OCI-M1 (cell line): ENCODE data around the gene SERPINB5.
A peak's percentile ranks its signal among the peaks of the same experiment; 100 is the strongest.
"Not testable (repeated sequence)": the region's sequence is repeated elsewhere in the genome, so short reads cannot be mapped to it uniquely, and the experiment has no call there.

Experiments
- DNase-seq: peaks from one replicate; lab custom pipeline; 2025; lab: John Stamatoyannopoulos, UW

SERPINB5 gene

GRCh38 chr18:63476668-63477067 is at the start of gene SERPINB5:
SERPINB5 (plus strand) TSS chr18:63476958; CDS start chr18:63484429, 7,471 bp downstream.
- DNase-seq: no peak

GRCh38 chr18:63427558-63427957 is 49.2 kb upstream of the SERPINB5 start:
- DNase-seq: peak; percentile 73

GRCh38 chr18:63430526-63430925 is 46.2 kb upstream of the SERPINB5 start:
- DNase-seq: no peak

GRCh38 chr18:63431180-63431579 is 45.6 kb upstream of the SERPINB5 start:
- no peak for DNase-seq

- DNase-seq: no peak
Observed at GRCh38 chr18:63433334-63433866, 43.4 kb upstream of the SERPINB5 start.

GRCh38 chr18:63438181-63438580 is 38.6 kb upstream of the SERPINB5 start:
- no peak for DNase-seq

GRCh38 chr18:63439334-63439733 is 37.4 kb upstream of the SERPINB5 start:
- peak; percentile 83 for DNase-seq

- no peak for DNase-seq
Observed at GRCh38 chr18:63440219-63440618, 36.5 kb upstream of the SERPINB5 start.

- no peak for DNase-seq
Observed at GRCh38 chr18:63440881-63441280, 35.9 kb upstream of the SERPINB5 start.

GRCh38 chr18:63443829-63444228 is 32.9 kb upstream of the SERPINB5 start:
- DNase-seq: no peak

- DNase-seq: peak; percentile 15
Observed at GRCh38 chr18:63444580-63444979, 32.2 kb upstream of the SERPINB5 start.

GRCh38 chr18:63445037-63445436 is 31.7 kb upstream of the SERPINB5 start:
- no peak for DNase-seq

- no peak for DNase-seq
Observed at GRCh38 chr18:63446266-63446665, 30.5 kb upstream of the SERPINB5 start.

GRCh38 chr18:63447066-63447465 is 29.7 kb upstream of the SERPINB5 start:
- DNase-seq: no peak

GRCh38 chr18:63449426-63449825 is 27.3 kb upstream of the SERPINB5 start:
- no peak for DNase-seq

GRCh38 chr18:63451799-63452660 is 24.7 kb upstream of the SERPINB5 start:
- DNase-seq: peak; percentile 50

- not testable (repeated sequence) for DNase-seq
Observed at GRCh38 chr18:63452751-63453150, 24.0 kb upstream of the SERPINB5 start.

GRCh38 chr18:63454497-63454896 is 22.3 kb upstream of the SERPINB5 start:
- DNase-seq: no peak

GRCh38 chr18:63457977-63458376 is 18.8 kb upstream of the SERPINB5 start:
- DNase-seq: peak; percentile 8

GRCh38 chr18:63460414-63460813 is 16.3 kb upstream of the SERPINB5 start:
- no peak for DNase-seq

GRCh38 chr18:63464434-63464833 is 12.3 kb upstream of the SERPINB5 start:
- DNase-seq: no peak

GRCh38 chr18:63465059-63465458 is 11.7 kb upstream of the SERPINB5 start:
- no peak for DNase-seq

- no peak for DNase-seq
Observed at GRCh38 chr18:63467699-63468098, 9.1 kb upstream of the SERPINB5 start.

GRCh38 chr18:63468575-63468974 is 8.2 kb upstream of the SERPINB5 start:
- no peak for DNase-seq
